Adrenal gland (tissue), 5 donors: Measurements from ENCODE around the gene ATP1A1.

Experiments
- CTCF ChIP-seq, 6 experiments: fragments of 450-650 bp in 4 of 6; fragments of 200-600 bp in 2 of 6; sonication (generic) in 1 of 6; IDR thresholded peaks; 1 replicate in 5 of 6; 2 replicates in 1 of 6; pipeline versions ENCODE4 v1.5.1 to v1.8.0; 2016 to 2021; ENCODE audit warnings: antibody characterized with exemption in 6 of 6, mild to moderate bottlenecking in 2 of 6, moderate library complexity in 1 of 6
- POLR2A ChIP-seq, 2 donors: fragments of 450-650 bp; IDR thresholded peaks; one replicate each; pipeline ENCODE4 v1.6.1; 2017; ENCODE audit warnings: antibody characterized with exemption in 2 of 2, mild to moderate bottlenecking in 2 of 2, moderate library complexity in 1 of 2
- donor health status: DM: no; HTN: no; CAD: no.

- TF ChIP-seq POLR2A (IDR thresholded peaks at IDR 0.05): no peak
- TF ChIP-seq CTCF (IDR thresholded peaks at IDR 0.05): no peak
These were observed 63.0 kb downstream of the ATP1A1 start for GRCh38 chr1:116435806-116436610.
